Activated CD8-positive, alpha-beta memory T cell treated with anti-CD3 and anti-CD28 coated beads for 48 hours (primary cell): Measurements from ENCODE around the gene UBA52.
A peak's percentile ranks its signal among the peaks of the same experiment; 100 is the strongest.

Experiments
- DNase-seq, 3 experiments: peaks; one replicate each; pipeline ENCODE4 v3.0.0-alpha.2; 2020; ENCODE audit warnings: low read depth in 2 of 3, low spot score in 2 of 3

The UBA52 gene

DNA sequence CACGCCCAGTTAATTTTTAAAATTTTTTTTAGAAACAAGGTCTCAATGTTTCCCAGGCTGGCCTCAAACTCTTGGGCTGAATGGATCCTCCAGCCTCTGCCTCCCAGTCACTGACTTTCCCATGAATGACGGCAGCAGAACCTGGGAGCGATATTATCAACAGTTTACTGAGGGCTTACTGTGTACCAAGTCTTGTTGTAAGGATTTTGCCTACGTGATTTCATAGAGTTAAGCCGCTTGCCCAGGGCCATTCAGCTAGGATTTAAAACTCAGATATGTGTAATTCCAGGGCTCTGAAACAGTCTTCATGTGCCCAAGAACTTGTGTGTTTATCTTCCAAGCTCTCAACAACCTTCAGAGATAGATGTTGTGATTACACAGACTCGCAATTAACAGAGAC is 20.0 kb upstream of the UBA52 start:
- no peak for DNase-seq

DNA sequence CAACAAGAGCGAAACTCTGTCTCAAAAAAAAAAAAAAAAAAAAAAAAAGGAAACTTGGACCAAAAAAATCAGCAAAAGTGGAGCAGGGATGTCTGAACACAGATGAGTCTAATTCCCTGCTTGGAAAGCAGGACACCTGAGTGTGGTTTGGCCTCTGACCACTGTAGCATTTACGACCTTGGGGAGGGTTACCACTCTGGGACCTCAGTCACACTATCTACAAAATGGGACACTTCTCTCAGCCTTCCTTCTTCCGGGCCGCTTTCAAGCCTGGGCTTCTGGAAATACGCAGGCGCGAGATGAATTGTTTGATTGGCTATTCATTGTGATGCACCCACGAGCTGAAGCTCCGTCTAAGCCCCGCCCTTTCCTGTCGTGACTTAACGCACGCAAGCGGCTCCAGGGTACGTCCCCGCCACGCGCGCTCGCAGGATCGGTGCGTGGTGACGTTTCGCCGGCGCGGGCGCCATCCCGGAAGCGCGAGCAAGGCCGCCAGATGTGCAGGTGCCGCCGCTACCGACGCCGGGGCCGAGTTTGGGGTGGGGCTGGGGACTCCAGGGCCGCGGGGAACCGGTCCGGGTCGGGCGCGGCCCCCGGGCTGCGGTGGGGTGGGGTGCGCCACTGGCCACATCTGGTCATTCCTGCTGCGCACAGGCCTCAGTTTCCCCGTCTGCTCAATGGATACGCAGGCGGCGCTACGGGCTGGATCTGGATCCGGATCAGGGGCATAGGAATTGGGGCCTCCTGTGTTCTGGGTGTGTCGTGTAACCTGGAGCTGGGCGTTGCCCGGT is 14.1 kb upstream of the UBA52 start, which contains the start of gene KXD1:
KXD1 (plus strand) TSS at position 460 of the 791 bp plus-strand sequence. CDS start 4,187 bp downstream, outside the sequence.
- peak; percentile 90 to 96 (median 92) for DNase-seq

DNA sequence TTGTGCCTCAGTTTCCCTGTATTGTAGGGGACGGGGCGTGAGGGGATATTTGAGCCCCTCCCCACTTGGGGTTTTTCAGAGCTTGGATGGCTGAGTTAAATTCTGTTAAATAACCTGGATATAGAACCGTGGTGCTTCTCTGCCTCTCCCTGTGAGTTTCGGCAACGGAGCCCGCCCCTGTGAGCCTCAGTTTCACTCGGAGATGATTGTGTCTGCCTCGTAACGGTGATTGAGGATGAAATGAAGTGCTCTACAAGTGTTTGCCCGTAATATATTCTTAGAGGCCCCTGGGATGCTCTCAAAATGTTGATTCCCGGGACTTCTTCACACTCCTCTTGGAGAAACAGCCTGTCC is 13.5 kb upstream of the UBA52 start:
- no peak for DNase-seq

DNA sequence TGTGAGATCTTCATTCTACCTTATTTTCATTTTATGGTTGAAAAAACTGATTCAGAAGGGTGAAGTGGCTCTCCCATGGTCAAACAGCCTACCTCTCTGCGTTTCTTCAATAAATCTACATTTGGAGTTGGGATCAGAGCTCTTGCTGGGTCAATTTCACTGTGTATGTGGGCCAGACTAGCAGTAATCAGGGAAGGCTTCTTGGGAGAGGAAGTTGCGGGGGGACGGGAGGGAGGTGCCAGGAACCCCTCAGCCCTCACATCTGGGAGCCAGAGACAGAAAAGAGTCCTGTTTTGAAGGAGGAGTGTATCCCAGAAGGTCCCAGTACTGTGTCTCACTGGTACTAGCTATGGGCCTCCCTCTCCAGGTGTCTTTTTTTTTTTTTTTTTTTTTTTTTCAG is 13.1 kb upstream of the UBA52 start:
- no peak for DNase-seq

DNA sequence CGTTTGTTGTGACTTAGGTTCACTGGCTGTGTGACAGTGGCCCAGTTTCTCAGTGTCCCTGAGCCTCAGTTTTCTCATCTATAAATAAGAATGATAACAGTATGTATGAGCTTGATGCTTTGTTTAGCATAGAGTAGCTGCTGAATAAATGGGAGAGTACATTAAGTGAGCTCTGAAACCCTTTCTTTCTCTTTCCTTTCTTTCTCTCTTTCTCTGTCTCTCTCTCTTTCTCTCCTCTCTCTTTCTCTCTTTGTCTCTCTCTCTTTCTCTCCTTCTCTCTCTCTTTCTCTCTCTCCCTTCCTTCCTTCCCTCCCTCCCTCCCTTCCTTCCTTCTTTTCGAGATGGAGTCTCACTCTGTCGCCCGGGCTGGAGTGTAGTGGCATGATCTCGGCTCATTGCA is 12.0 kb upstream of the UBA52 start:
- DNase-seq, result no peak

DNA sequence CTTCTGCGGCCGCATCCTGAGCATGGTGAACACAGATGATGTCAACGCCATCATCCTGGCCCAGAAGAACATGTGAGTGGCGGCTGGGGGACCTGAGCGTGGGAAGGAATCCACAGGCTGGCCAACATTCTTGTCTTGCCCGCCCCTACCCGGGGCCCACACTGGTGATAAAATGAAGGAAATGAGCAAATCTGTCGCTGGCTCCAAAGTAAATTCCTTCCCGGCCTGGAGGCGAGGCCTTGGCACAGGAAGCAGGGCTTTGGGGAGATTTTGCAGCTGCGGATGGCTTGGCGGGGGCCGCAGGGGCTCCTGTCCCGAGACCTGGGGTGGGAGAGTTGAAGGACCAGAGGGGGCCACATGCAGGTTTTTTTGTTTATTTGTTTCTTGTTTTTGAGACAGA is 9.6 kb upstream of the UBA52 start:
- DNase-seq, result no peak

DNA sequence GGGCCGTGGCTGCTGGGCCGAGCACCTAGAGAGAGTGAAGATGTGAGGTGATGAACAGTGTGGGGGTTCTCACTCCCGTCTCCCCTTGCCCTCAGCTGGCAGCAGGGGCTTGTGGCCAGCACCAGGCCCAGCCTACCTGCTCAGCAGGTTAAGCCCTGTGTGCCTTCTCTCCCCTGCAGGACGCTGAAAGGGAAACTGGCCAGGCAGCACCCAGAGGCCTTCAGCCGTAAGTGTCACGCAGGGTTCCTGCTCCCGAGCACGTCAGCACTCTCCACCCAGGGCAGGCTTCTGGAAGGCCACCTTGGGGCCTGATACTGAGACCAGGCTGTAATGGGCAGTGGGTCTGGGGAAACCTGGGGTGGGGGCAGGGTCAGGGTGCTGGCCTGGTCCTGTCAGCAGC is 4.7 kb upstream of the UBA52 start:
- no peak for DNase-seq

DNA sequence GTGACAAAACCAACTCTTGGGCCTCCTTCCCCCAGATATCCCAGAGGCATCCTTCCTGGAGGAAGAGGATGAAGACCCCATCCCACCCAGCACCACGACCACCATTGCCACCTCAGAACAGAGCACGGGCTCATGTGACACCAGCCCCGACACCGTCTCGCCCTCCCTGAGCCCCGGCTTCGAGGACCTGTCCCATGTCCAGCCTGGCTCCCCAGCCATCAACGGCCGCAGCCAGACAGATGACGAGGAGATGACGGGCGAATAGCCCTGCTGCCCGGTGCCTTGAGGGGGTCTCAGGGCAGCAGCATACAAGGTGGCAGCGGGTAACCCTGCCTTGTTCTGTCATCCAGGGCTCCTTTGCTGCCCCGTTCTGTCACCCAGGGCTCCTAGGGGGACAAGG is 3.3 kb upstream of the UBA52 start:
- DNase-seq, result no peak

DNA sequence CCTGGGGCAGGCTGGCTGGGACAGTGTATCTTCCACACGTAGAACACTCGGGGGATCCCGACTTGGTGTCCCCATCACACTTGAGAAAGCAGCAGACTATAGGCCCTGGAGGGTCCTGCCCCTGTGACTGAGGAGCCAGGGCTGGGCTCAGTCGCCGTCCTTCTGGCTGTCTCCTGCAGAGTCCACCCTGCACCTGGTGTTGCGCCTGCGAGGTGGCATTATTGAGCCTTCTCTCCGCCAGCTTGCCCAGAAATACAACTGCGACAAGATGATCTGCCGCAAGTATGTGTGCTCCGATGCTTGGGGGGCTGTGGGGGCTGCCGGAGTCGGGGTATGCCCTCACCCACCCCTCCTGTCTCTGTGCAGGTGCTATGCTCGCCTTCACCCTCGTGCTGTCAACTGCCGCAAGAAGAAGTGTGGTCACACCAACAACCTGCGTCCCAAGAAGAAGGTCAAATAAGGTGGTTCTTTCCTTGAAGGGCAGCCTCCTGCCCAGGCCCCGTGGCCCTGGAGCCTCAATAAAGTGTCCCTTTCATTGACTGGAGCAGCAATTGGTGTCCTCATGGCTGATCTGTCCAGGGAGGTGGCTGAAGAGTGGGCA is 3.1 kb downstream of the UBA52 start:
- DNase-seq, result no peak

DNA sequence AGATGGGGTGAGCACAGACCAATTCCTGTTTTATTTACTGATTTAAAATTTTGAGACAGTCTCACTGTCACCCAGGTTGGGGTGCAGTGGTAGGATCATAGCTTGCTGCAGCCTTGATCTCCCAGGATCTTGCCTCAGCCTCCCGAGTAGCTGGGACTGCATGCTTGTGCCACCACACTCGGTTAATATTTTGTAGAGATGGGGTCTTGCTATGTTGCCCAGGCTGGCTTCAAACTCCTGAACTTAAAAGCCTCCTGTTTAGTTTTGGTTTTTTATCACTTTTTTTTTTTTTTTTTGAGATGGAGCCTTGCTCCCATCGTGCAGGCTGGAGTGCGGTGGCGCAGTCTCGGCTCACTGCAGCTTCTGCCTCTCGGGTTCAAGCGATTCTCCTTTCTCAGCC is 4.7 kb downstream of the UBA52 start:
- DNase-seq, result no peak

DNA sequence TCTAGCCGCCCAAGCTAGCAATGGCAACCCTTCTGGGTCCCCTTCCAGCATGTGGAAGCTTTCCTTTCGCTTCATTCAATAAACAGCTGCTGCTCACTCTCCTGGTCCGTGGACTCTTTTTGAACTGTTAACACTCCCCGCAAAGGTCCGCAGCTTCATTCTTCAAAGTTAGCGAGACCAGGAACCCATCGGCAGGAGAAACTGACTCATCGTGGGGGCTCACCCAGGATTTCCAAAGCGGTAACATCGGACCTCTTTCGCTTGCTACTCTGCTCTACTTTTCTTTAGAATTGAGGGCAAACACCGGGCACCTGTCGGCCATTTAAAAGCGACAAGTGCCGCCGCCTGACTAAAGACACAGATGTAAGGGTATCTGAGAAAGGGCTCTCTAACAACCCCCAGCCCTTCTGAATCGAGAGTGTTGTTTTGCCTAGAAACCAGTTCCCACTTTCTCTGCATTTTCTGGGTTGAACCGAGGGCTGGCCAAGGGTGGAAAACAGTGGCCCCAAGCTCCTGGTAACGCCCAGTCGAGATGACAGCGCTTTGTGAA is 5.8 kb downstream of the UBA52 start:
- DNase-seq, result no peak

DNA sequence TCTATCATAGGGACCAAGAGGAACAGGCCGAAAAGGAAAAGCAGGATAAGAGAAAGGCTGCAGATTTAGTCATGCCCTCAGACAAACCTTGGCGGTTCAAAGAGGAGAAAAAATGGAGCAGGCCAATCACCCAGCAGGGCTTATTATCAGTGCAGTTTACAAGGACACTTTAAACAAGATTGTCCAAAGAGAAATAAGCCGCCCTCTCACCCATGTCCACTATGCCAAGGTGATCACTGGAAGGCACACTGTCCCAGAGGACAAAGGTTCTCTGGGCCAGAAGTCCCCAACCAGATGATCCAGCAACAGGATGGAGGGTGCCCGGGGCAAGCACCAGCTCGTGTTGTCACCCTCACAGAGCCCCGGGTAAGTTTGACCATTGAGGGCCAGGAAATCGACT is 8.7 kb downstream of the UBA52 start:
- no peak for DNase-seq

DNA sequence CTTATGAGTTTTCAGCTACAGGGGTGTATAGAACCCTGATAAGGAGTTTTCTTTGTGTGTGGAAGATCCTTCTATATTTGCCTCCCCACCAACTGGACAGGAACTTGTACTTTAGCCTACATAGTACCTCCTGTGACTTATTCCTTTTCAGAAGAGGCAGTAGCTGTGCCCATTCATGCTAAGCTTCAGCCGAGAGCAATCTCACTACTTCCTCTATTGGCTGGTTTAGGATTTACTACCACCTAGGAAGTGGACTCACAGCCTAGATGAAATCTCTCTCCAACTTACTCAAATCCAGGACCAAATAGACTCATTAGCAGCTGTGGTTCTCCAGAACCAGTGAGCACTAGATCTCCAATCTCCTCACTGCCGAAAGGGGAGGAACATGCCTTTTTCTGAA is 14.6 kb downstream of the UBA52 start:
- DNase-seq, result no peak

DNA sequence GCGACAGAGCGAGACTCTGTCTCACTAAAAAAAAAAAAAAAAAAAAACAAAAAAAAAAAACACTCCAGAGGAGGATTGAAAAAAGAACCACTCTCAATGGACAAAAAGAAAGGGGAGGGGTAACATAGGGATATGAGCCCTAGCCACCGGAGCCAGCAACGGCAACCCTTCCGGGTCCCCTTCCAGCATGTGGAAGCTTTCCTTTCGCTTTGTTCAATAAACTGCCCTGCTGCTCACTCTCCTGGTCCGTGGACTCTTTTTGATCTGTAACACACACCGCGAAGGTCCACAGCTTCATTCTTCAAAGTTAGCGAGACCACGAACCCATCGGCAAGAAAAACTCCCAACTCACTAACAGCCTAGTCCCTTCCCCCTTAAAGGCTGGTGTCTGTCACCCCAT is 15.9 kb downstream of the UBA52 start:
- no peak for DNase-seq

DNA sequence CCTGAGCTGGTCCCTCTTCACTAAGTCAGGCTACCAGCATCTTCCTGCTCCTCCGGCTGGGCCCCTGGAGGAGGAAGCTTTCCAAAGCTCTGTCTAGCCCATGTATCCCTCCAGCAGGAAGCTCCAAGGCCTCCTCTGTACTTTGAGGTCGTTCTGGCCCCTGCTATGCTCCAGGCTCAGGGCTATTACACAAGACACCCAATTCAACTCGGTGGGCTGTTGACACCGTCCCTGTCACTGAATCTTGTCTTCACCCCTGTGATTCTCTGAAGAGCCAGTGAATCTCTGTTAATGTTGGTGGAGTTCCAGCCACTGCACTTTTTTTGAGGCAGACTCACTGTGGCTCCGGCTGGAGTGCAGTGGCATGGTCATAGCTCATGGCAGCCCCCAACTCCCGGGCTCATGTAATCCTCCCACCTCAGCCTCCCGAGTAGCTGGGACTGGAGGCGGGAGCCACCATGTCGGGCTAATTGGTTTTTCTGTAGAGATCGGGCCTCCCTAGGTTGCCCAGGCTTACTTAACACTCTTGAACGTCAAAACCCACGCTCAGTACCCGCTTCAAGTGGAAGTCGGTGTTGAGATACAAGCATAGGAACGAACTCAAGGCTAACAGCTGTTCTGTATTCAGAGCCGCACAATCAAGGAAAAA is 16.4 kb downstream of the UBA52 start:
- DNase-seq, result no peak

DNA sequence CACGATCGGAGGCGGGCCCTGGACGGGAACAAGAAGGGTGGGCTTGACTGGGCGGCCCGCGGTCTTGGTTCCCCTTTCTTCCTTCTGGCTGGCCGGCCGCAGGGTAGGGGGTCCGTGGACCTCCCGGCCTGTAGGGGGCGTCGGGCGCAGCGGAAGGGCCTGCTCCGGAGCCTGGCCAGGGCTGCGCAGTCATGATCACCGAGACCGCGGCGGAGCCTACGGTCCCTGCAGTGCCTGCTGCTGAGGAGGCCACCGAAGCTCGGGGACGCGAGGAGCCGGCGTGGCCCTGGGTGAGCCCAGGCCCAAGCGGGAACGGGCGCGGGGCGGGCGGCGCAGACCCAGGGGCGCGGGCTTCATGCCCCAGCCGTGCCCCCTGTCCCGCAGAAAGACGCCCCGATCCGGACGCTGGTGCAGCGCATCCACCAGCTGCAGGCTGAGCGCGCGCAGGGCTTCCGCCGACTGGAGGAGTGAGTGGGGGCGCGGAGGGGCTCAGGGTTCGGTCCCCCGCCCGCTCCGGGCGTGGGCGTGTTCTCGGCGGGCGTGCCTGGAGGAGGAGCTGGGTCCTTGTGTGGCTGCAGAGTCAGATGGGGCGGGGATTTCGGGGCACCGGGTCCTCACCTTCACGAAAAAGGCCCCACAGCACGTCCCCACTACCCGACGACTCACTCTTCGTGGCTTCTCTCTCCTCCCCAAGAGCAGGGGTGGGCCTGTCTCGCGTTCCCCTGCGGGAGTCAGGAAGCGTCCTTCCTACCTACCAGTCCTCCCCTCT is 17.1 kb downstream of the UBA52 start, which contains the start of gene REX1BD:
REX1BD (plus strand) TSS at position 188 of the 769 bp plus-strand sequence; CDS start at position 192, 4 bp downstream.
- DNase-seq, result peak; percentile 74 to 78 (median 74)

DNA sequence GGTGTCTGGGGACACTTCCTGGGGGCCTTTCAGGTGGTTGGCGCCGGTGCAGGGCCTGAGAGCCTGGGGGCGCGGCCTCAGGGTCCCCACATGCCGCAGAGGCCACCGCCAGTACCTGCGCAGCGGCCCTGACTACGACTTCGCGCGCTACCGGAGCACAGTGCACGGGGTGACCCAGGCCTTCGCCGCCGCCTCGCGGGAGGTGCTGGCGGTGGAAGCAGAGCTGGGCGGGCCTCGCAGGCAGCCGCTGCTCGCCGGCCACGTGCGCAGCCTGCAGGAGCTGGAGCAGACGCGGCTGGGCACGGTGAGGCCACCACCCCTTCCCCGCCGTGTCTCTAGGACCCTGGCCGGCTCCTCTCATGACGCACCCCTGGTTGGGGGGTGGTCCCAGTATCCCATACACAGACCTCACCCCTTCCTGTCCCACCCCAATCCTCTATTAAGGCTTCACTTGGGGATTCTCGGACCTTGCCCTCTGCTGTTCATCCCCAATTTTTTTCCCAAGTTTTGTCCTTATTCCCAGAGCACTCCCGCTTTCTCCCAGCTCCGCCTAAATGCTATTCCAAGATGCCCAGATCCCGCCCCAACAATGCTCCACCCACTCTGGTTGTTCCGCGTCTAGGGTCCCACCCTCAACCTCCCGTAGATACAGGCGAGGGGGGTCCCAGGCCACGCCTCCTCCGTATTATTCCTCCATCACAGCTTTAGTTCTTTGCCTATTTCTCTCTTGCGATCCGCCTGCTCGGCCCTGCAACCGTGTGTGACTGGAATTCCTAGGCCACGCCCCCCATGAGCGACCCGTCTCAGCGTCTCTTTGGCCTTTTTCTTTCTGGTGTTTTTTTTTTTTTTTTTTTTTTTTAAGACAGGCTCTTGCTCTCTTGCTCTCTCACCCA is 18.0 kb downstream of the UBA52 start:
- DNase-seq, result peak in 1 of 3 experiments; percentile 48

DNA sequence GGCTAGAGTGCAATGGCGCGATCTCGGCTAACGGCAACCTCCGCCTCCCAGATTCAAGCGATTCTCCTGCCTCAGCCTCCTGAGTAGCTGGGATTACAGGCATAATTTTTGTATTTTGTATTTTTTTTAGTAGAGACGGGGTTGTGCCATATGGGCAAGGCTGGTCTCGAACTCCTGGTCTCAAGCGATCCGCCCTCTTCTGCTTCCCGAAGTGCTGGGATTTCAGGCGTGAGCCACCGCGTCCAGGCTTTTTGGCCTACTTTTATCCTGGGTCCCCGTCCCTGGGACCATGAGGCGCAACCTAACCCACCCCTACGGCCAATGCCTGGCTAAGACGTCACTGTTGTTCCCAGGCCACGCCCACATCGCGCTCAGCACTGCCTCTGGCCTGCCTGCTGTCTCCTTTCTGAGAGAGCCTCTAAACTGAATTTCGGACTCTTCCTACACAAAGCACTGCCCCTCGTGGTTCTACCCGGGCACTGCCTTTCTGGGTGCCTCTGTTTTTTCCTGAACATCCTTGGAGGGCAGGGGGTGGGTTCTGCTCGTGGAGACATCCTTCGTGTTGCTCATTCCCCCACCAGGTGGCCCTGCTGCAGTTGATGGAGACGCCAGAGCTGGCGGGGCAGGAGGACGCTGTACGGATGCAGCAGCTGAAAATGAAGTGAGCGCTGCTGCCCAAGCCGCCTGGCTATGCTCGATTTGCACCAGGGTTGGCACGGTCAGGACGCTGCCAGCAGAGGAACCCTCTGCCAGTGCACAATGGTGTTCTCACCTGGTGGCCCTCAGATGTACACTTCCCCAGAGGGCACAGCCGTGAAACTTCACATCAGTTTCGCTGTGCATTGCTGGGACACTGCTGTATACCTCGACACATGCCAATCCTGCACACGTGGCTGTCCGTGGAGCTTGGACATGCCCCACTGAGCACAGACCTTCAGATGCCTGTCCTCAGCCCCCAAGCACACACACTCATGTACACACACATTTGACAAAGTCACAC is 18.9 kb downstream of the UBA52 start:
- DNase-seq, result no peak
